H7 (cell line): Measurements from ENCODE around the gene PLIN1. TPM values are rescaled to one million over a fixed set of nuclear protein-coding genes. Genes with fewer than 3 reads are reported as not detected.
A peak's percentile ranks its signal among the peaks of the same experiment; 100 is the strongest.
"Not testable (repeated sequence)": the region's sequence is repeated elsewhere in the genome, so short reads cannot be mapped to it uniquely, and the experiment has no call there.

ENCODE experiments used
- DNase-seq: peaks from one replicate; pipeline ENCODE4 v3.0.0; 2012
- H3K27me3 ChIP-seq: 2 replicates; pipeline ENCODE4 v1.6.0; 2011; ENCODE audit warnings: mild to moderate bottlenecking, low read length; ENCODE audit not compliant: control insufficient read depth, insufficient read depth
- H3K36me3 ChIP-seq: replicated peaks from 2 replicates; pipeline ENCODE4 v1.5.1; 2011; ENCODE audit warnings: low read length; ENCODE audit not compliant: control insufficient read depth, insufficient read depth
- H3K4me3 ChIP-seq: 2 replicates; pipeline ENCODE4 v1.5.1; 2011; ENCODE audit warnings: low read depth, mild to moderate bottlenecking, control low read depth, low read length, moderate library complexity; ENCODE audit not compliant: insufficient read depth
- total RNA-seq: library from RNA; depleted of rRNA; stranded (reverse); fragments of >200 nt; shearing (Covaris generic); gene quantifications from 2 replicates; pipeline ENCODE4 v1.2.3, GENCODE V29; 2014; rRNA removed

The PLIN1 gene
- 0.18 TPM in 1 of 2 replicates, not detected in the other for total RNA-seq

GRCh38 chr15:89679212-89679611 lies at the start of gene PLIN1:
PLIN1 (minus strand) TSS chr15:89679367; CDS start chr15:89677489, 1,878 bp downstream.
- DNase-seq, result no peak
- H3K4me3 ChIP-seq, result no peak within 1 kb of the TSS

GRCh38 chr15:89728254-89728653 lies 49.1 kb upstream of the PLIN1 start:
- DNase-seq, result no peak
- H3K36me3 ChIP-seq, result no peaks in the 10 kb centered on the region
- no peak overlapping the region for H3K4me3 ChIP-seq
- H3K27me3 ChIP-seq, result no peaks in the 10 kb centered on the region; the same call in 1 of the 2 replicates

More at GRCh38 chr15:89679212-89679611, at the start of gene PLIN1:
- Histone ChIP-seq H3K27me3 (no peaks in the 10 kb centered on the region; the same call in 1 of the 2 replicates), H3K36me3 (no peaks in the 10 kb centered on the region)

GRCh38 chr15:89725064-89725463 lies 45.9 kb upstream of the PLIN1 start:
- Histone ChIP-seq H3K4me3 (no peak overlapping the region), H3K27me3 (no peaks in the 10 kb centered on the region), H3K36me3 (no peaks in the 10 kb centered on the region)
- DNase-seq, result no peak

GRCh38 chr15:89724621-89725020 lies 45.5 kb upstream of the PLIN1 start:
- Histone ChIP-seq H3K36me3 (no peaks in the 10 kb centered on the region), H3K27me3 (no peaks in the 10 kb centered on the region), H3K4me3 (no peak overlapping the region)
- no peak for DNase-seq

- Histone ChIP-seq H3K27me3 (no peaks in the 10 kb centered on the region), H3K36me3 (no peaks in the 10 kb centered on the region), H3K4me3 (no peak overlapping the region)
- no peak for DNase-seq
These were observed 43.9 kb upstream of the PLIN1 start for GRCh38 chr15:89723031-89723430.

GRCh38 chr15:89714775-89715174 lies 35.6 kb upstream of the PLIN1 start:
- Histone ChIP-seq H3K27me3 (no peaks in the 10 kb centered on the region), H3K4me3 (no peak overlapping the region), H3K36me3 (no peaks in the 10 kb centered on the region)
- DNase-seq, result no peak

GRCh38 chr15:89707577-89707976 lies 28.4 kb upstream of the PLIN1 start:
- DNase-seq, result no peak

GRCh38 chr15:89704411-89704810 lies 25.2 kb upstream of the PLIN1 start:
- no peaks in the 10 kb centered on the region for H3K27me3 ChIP-seq
- H3K4me3 ChIP-seq, result no peak overlapping the region
- no peak for DNase-seq
- H3K36me3 ChIP-seq, result no peaks in the 10 kb centered on the region

More at GRCh38 chr15:89707577-89707976, 28.4 kb upstream of the PLIN1 start:
- H3K36me3 ChIP-seq, result no peaks in the 10 kb centered on the region
- no peak overlapping the region for H3K4me3 ChIP-seq
- no peaks in the 10 kb centered on the region for H3K27me3 ChIP-seq

- no peak for DNase-seq
- H3K36me3 ChIP-seq, result no peaks in the 10 kb centered on the region
- H3K27me3 ChIP-seq, result no peaks in the 10 kb centered on the region; the same call in 1 of the 2 replicates
- H3K4me3 ChIP-seq, result no peak overlapping the region
These were observed 16.0 kb upstream of the PLIN1 start for GRCh38 chr15:89695198-89695597.

GRCh38 chr15:89693696-89694095 lies 14.5 kb upstream of the PLIN1 start:
- Histone ChIP-seq H3K36me3 (no peaks in the 10 kb centered on the region), H3K4me3 (no peak overlapping the region), H3K27me3 (no peaks in the 10 kb centered on the region; the same call in 1 of the 2 replicates)
- DNase-seq, result no peak

GRCh38 chr15:89693091-89693490 lies 13.9 kb upstream of the PLIN1 start:
- Histone ChIP-seq H3K4me3 (no peak overlapping the region), H3K27me3 (no peaks in the 10 kb centered on the region; the same call in 1 of the 2 replicates), H3K36me3 (no peaks in the 10 kb centered on the region)
- no peak for DNase-seq

GRCh38 chr15:89690276-89691218 lies 11.4 kb upstream of the PLIN1 start, which contains the start of the genes PEX11A and WDR93:
PEX11A (minus strand) TSS chr15:89690754; CDS start chr15:89690632, 122 bp downstream.
WDR93 (plus strand) TSS chr15:89690811; CDS start chr15:89701747, 10,936 bp downstream.
- DNase-seq, result peak; percentile 93
- H3K4me3 ChIP-seq, result peak within 1 kb of the TSS; percentile 73
- H3K27me3 ChIP-seq, result no peaks in the 10 kb centered on the region; the same call in 1 of the 2 replicates
- H3K36me3 ChIP-seq, result no peaks in the 10 kb centered on the region

- not testable (repeated sequence) for DNase-seq, H3K27me3 ChIP-seq, H3K36me3 ChIP-seq
- peak overlapping the region; percentile 73 for H3K4me3 ChIP-seq
These were observed 10.7 kb upstream of the PLIN1 start for GRCh38 chr15:89689930-89690275.

GRCh38 chr15:89686522-89686921 lies 7.4 kb upstream of the PLIN1 start:
- Histone ChIP-seq H3K27me3 (no peaks in the 10 kb centered on the region; the same call in 1 of the 2 replicates), H3K4me3 (no peak overlapping the region), H3K36me3 (no peaks in the 10 kb centered on the region)
- no peak for DNase-seq

GRCh38 chr15:89685995-89686394 lies 6.8 kb upstream of the PLIN1 start:
- H3K4me3 ChIP-seq, result no peak overlapping the region
- DNase-seq, result no peak
- no peaks in the 10 kb centered on the region for H3K36me3 ChIP-seq
- H3K27me3 ChIP-seq, result no peaks in the 10 kb centered on the region; the same call in 1 of the 2 replicates
